Right atrium auricular region (tissue), 2 donors: ENCODE data around the gene ZNF813. TPM values are rescaled to one million over a fixed set of nuclear protein-coding genes. Genes with fewer than 3 reads are reported as not detected.
"Not testable (repeated sequence)": the region's sequence is repeated elsewhere in the genome, so short reads cannot be mapped to it uniquely, and the experiment has no call there.

ENCODE experiments used
- DNase-seq: peaks from one replicate; pipeline ENCODE4 v3.0.0-alpha.2; 2019; ENCODE audit warnings: low spot score
- H3K27ac ChIP-seq, 2 donors: fragments of 200-600 bp; sonication (generic); 1 replicate in 1 of 2; 2 replicates in 1 of 2; pipeline ENCODE4 v1.5.1; 2016 to 2019
- H3K27me3 ChIP-seq, 2 donors: fragments of 200-600 bp; sonication (generic); one replicate each; pipeline versions ENCODE4 v1.5.1 to v1.6.0; 2017 to 2019
- H3K36me3 ChIP-seq: fragments of 200-600 bp; sonication (generic); one replicate; pipeline ENCODE4 v1.5.1; 2016
- H3K4me1 ChIP-seq, 2 donors: fragments of 200-600 bp; sonication (generic); one replicate each; pipeline versions ENCODE4 v1.5.1 to v1.6.0; 2017 to 2019
- H3K4me3 ChIP-seq, 2 donors: fragments of 200-600 bp; sonication (generic); 1 replicate in 1 of 2; 2 replicates in 1 of 2; pipeline ENCODE4 v1.5.1; 2017 to 2019; ENCODE audit warnings: mild to moderate bottlenecking in 1 of 2, moderate library complexity in 1 of 2
- H3K9me3 ChIP-seq, 2 donors: fragments of 200-600 bp; sonication (generic); one replicate each; pipeline ENCODE4 v1.5.1; 2019
- CTCF ChIP-seq, 2 donors: fragments of 200-600 bp; sonication (generic); IDR thresholded peaks; one replicate each; pipeline ENCODE4 v1.5.1; 2019; ENCODE audit warnings: antibody characterized with exemption in 2 of 2
- total RNA-seq, 2 donors: library from RNA; depleted of rRNA; stranded (reverse); fragments of >200 nt; gene quantifications; one replicate each; pipeline ENCODE4 v1.1.0, GENCODE V29; 2016

Gene ZNF813
- total RNA-seq, 2 donors from 2014 or later = 0.63 to 1.3 TPM

- Histone ChIP-seq H3K9me3 (peaks cover 0 to 8% of the 10 kb centered on the region in 2 donors), H3K27ac (no peak overlapping the region), H3K4me3 (peak overlapping the region in 1 of 2 donors; percentile 24), H3K36me3 (no peaks in the 10 kb centered on the region), H3K27me3 (no peaks in the 10 kb centered on the region), H3K4me1 (peaks cover 0 to 7% of the 10 kb centered on the region in 2 donors)
- DNase-seq = no peak
- TF ChIP-seq CTCF (IDR thresholded peaks at IDR 0.05) = no peak
Measured at GRCh38 chr19:53462861-53463260, 4.7 kb upstream of the ZNF813 start.

GRCh38 chr19:53463263-53463662, 4.3 kb upstream of the ZNF813 start:
- no peak overlapping the region for H3K27ac ChIP-seq
- peaks cover 0 to 11% of the 10 kb centered on the region in 2 donors for H3K4me1 ChIP-seq
- H3K27me3 ChIP-seq = no peaks in the 10 kb centered on the region
- no peak for TF ChIP-seq CTCF (IDR thresholded peaks at IDR 0.05)
- peaks cover 0 to 4% of the 10 kb centered on the region in 2 donors for H3K9me3 ChIP-seq
- peak overlapping the region in 1 of 2 donors; percentile 24 for H3K4me3 ChIP-seq
- H3K36me3 ChIP-seq = no peaks in the 10 kb centered on the region
- DNase-seq = no peak

DNA sequence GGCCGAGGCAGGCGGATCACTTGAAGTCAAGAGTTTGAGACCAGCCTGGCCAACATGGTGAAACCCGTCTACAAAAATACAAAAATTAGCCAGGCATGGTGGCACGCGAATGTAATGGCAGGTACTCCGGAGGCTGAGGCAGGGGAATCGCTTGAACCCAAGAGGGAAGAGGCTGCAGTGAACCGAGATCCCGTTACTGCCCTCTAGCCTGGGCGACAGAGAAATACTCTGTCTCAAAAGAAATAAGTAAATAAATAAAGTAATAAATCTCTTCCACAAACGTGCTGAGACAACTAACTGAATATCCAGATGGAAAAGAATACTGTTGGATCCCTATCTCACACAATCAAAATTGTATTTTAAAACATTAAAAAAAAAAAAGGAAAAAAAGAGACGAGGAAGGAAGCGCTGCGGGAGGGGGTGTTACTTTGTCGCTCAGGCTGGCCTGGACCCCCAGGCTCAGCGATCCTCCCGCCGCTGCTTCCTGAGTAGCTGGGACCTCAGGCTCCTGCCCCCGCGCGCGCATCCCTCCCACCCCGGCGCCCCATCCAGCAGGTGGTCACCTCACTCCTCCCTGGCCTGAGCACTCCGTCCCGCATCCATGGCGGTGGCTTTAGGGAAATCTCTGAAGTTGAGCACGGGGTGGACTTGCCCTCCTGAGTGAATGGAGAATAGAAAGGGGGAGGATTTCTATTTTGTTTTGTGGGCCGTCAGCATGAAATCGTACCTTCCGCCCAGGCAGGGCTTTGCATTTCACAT, 628 bp upstream of the ZNF813 start:
- Histone ChIP-seq H3K4me3 (peak overlapping the region; percentile 75 to 79), H3K36me3 (no peaks in the 10 kb centered on the region), H3K9me3 (no peaks in the 10 kb centered on the region), H3K27me3 (no peaks in the 10 kb centered on the region), H3K27ac (peak overlapping the region; percentile 73 to 74), H3K4me1 (peaks cover 0 to 17% of the 10 kb centered on the region in 2 donors)
- no peak for DNase-seq
- no peak for TF ChIP-seq CTCF (IDR thresholded peaks at IDR 0.05)

DNA sequence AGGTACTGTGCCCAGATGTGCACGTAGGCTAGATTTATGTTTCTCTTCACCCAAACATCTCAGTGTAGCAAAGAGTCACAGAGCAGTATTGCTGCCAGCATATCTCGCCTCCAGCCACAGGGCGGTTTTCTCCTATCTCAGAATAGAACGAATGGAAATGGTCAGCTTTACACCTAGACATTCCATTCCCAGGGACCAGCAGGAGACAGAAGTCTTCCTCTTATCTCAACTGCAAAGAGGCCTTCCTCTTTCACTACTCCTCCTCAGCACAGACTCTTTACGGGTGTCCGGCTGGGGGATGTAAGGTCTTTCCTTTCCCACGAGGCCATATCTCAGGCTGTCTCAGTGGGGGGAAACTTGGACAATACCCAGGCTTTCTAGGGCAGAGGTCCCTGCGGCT, 1.1 kb downstream of the ZNF813 start:
- H3K4me1 ChIP-seq = peaks cover 0 to 17% of the 10 kb centered on the region in 2 donors
- H3K36me3 ChIP-seq, H3K27ac ChIP-seq, H3K27me3 ChIP-seq, H3K9me3 ChIP-seq, DNase-seq: not testable (repeated sequence)
- peak overlapping the region in 1 of 2 donors; percentile 75 for H3K4me3 ChIP-seq

DNA sequence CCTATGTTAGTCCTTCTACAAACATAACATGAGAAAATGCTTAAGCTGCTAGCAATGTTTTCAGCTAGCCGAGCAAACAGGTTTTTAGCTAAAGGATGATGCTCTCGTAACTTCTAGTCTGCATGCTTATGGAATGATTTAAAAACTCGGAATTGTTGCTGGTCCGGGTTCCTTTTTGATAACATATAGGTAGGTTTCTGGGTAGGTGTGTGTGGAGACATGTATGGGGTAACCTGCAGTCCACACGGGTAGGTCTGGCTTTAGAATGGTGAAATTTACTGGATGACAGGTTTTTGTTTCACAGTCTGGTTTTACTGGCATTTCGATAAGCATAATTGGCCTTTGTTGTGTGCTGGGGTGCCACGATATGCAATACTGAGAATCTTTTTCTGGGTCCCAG, 4.4 kb downstream of the ZNF813 start:
- Histone ChIP-seq H3K27ac (no peak overlapping the region), H3K27me3 (no peaks in the 10 kb centered on the region), H3K4me1 (peaks cover 0 to 12% of the 10 kb centered on the region in 2 donors), H3K9me3 (no peaks in the 10 kb centered on the region), H3K4me3 (no peak overlapping the region), H3K36me3 (peaks cover 4% of the 10 kb centered on the region)
- no peak for TF ChIP-seq CTCF (IDR thresholded peaks at IDR 0.05)
- DNase-seq = no peak

- H3K27me3 ChIP-seq, H3K4me1 ChIP-seq, H3K27ac ChIP-seq, H3K4me3 ChIP-seq, DNase-seq: not testable (repeated sequence)
- Histone ChIP-seq H3K36me3 (peaks cover 12% of the 10 kb centered on the region), H3K9me3 (peaks cover 0 to 14% of the 10 kb centered on the region in 2 donors)
Measured at GRCh38 chr19:53474832-53475231, 7.3 kb downstream of the ZNF813 start.

- not testable (repeated sequence) for DNase-seq, H3K27ac ChIP-seq, H3K4me1 ChIP-seq, H3K27me3 ChIP-seq, H3K4me3 ChIP-seq
- peaks cover 12% of the 10 kb centered on the region for H3K36me3 ChIP-seq
- peaks cover 0 to 20% of the 10 kb centered on the region in 2 donors for H3K9me3 ChIP-seq
Measured at GRCh38 chr19:53475470-53475869, 7.9 kb downstream of the ZNF813 start.

DNA sequence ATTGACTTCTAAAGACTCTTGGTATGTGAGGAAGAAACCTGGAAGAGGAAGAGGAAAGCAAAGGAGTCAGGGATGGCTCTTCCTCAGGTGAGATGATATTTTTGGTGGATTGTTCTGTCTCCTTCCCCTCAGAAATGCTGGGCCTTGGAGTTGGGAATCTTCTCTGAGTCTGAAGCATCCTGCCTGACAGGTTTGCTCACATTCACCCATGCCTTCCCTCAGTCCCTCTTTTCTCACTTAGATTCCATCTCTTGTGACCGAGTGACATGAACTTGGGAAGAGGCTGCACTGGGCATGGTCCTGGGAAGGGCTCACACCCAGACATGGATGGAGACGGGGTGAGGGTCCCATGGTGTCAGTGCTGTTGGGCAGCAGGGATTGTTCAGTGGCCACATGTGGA, 16.2 kb downstream of the ZNF813 start:
- not testable (repeated sequence) for H3K4me1 ChIP-seq, H3K27ac ChIP-seq, DNase-seq, H3K4me3 ChIP-seq, H3K27me3 ChIP-seq
- peaks cover 22% of the 10 kb centered on the region for H3K36me3 ChIP-seq
- H3K9me3 ChIP-seq = peaks cover 5 to 24% of the 10 kb centered on the region in 2 donors
